GM23248 (cell line): ENCODE data around the gene DFFB. TPM values are rescaled to one million over a fixed set of nuclear protein-coding genes. Genes with fewer than 3 reads are reported as not detected.

ENCODE experiments used
- DNase-seq: peaks from one replicate; pipeline ENCODE4 v3.0.0-alpha.2; 2015
- H2AFZ ChIP-seq: fragments of 200-600 bp; sonication (generic); 2 replicates; pipeline ENCODE4 v1.6.1; 2016; ENCODE audit warnings: antibody characterized with exemption
- H3F3A ChIP-seq: fragments of 200-600 bp; sonication (generic); 2 replicates; pipeline ENCODE4 v1.6.1; 2016; ENCODE audit warnings: mild to moderate bottlenecking, antibody characterized with exemption, mixed run types; ENCODE audit not compliant: insufficient read depth
- H3K27ac ChIP-seq: fragments of 200-600 bp; sonication (generic); 2 replicates; pipeline ENCODE4 v1.5.1; 2016; ENCODE audit warnings: mild to moderate bottlenecking
- H3K27me3 ChIP-seq: fragments of 200-600 bp; sonication (generic); replicated peaks from 2 replicates; pipeline ENCODE4 v1.6.1; 2016; ENCODE audit warnings: mild to moderate bottlenecking; ENCODE audit not compliant: insufficient read depth
- H3K36me3 ChIP-seq: fragments of 200-600 bp; sonication (generic); 2 replicates; pipeline ENCODE4 v1.6.1; 2016; ENCODE audit warnings: low read depth, mild to moderate bottlenecking
- H3K4me1 ChIP-seq: fragments of 200-600 bp; sonication (generic); 2 replicates; pipeline ENCODE4 v1.6.1; 2016; ENCODE audit warnings: mild to moderate bottlenecking; ENCODE audit not compliant: insufficient read depth
- H3K4me2 ChIP-seq: fragments of 200-600 bp; sonication (generic); one replicate; pipeline ENCODE4 v1.6.1; 2016; ENCODE audit warnings: mild to moderate bottlenecking; ENCODE audit not compliant: unreplicated experiment
- H3K4me3 ChIP-seq: fragments of 200-600 bp; sonication (generic); 2 replicates; pipeline ENCODE4 v1.5.1; 2016; ENCODE audit warnings: mild to moderate bottlenecking
- H3K79me2 ChIP-seq: fragments of 200-600 bp; sonication (generic); 2 replicates; pipeline ENCODE4 v1.6.1; 2016; ENCODE audit warnings: mild to moderate bottlenecking; ENCODE audit not compliant: insufficient read depth
- H3K9ac ChIP-seq: fragments of 200-600 bp; sonication (generic); 2 replicates; pipeline ENCODE4 v1.6.1; 2016; ENCODE audit warnings: mild to moderate bottlenecking
- H3K9me2 ChIP-seq: fragments of 200-600 bp; sonication (generic); 2 replicates; pipeline ENCODE4 v1.6.1; 2016; ENCODE audit warnings: mixed run types, mild to moderate bottlenecking, moderate library complexity; ENCODE audit not compliant: insufficient read depth
- H3K9me3 ChIP-seq: fragments of 200-600 bp; sonication (generic); one replicate; pipeline ENCODE4 v1.6.1; 2017; ENCODE audit warnings: low read depth
- H4K20me1 ChIP-seq: fragments of 200-600 bp; sonication (generic); 2 replicates; pipeline ENCODE4 v1.6.0; 2016; ENCODE audit not compliant: insufficient read depth
- EZH2 ChIP-seq: fragments of 200-600 bp; sonication (generic); IDR thresholded peaks from 2 replicates; pipeline ENCODE4 v1.6.1; 2018; ENCODE audit warnings: antibody characterized with exemption, mild to moderate bottlenecking; ENCODE audit not compliant: insufficient read depth, poor library complexity, severe bottlenecking
- EZH2phosphoT487 ChIP-seq: fragments of 200-600 bp; sonication (generic); IDR thresholded peaks from 2 replicates; pipeline ENCODE4 v1.6.1; 2018; ENCODE audit warnings: antibody characterized with exemption, moderate library complexity, mild to moderate bottlenecking, low read depth; ENCODE audit not compliant: insufficient read depth
- WGBS, 2 experiments: methylation state at CpG; one replicate each; pipeline ENCODE4 v1.1.6; 2015 to 2017; ENCODE audit warnings: low lambda C conversion rate in 2 of 2, low coverage in 1 of 2; ENCODE audit errors: missing lambda C conversion rate in 2 of 2; 5-methylcytosine and 5-hydroxymethylcytosine counted together
- in situ Hi-C: fragments of 300-500 bp; cut with MboI; formaldehyde crosslinking; loops from 2 replicates; pipeline ENCODE4 v1.15.0; 2020
- polyA plus RNA-seq: library from polyadenylated mRNA; unstranded; fragments of >200 nt; fragmentation: Nextera tagmentation; extraction: Ambion mirVana; gene quantifications from 2 replicates; pipeline ENCODE4 v1.2.1, GENCODE V29; 2016
- total RNA-seq: library from RNA; depleted of rRNA; stranded (reverse); fragments of >200 nt; shearing (Covaris generic); gene quantifications from 2 replicates; pipeline ENCODE4 v1.2.3, GENCODE V29; 2014

Gene DFFB
- total and polyA plus RNA-seq, 2 experiments from 2014 or later = 3.2 to 18.3 TPM

- no peak for DNase-seq
- no peaks in the 10 kb centered on the region for H4K20me1 ChIP-seq
- H3K9me2 ChIP-seq = no peaks in the 10 kb centered on the region
- peaks cover 2% of the 10 kb centered on the region; the same call in 1 of the 2 replicates for H3F3A ChIP-seq
- TF ChIP-seq EZH2 = no peak
- no peak for TF ChIP-seq EZH2phosphoT487
- no peak overlapping the region for H2AFZ ChIP-seq
- H3K27ac ChIP-seq = no peak overlapping the region
- no peaks in the 10 kb centered on the region for H3K4me1 ChIP-seq
- H3K36me3 ChIP-seq = peaks cover 25% of the 10 kb centered on the region; the same call in 1 of the 2 replicates
- H3K27me3 ChIP-seq = no peaks in the 10 kb centered on the region
- peaks cover 12% of the 10 kb centered on the region; the same call in 1 of the 2 replicates for H3K79me2 ChIP-seq
- no peak overlapping the region for H3K9ac ChIP-seq
- WGBS, 2 experiments = 86 to 91% methylated on average over 8 of the region's 8 CpGs
- in situ Hi-C loops = no loop called here
- H3K4me2 ChIP-seq = no peak overlapping the region
- H3K4me3 ChIP-seq = no peak overlapping the region
- H3K9me3 ChIP-seq = no peaks in the 10 kb centered on the region
Observed at GRCh38 chr1:3886691-3887090, 29.4 kb downstream of the DFFB start.

GRCh38 chr1:3888301-3888700 is 31.0 kb downstream of the DFFB start:
- no peak overlapping the region for H3K4me3 ChIP-seq
- no peak overlapping the region for H2AFZ ChIP-seq
- no peaks in the 10 kb centered on the region for H3K9me3 ChIP-seq
- H3K27ac ChIP-seq = no peak overlapping the region
- H4K20me1 ChIP-seq = no peaks in the 10 kb centered on the region
- no peaks in the 10 kb centered on the region for H3K4me1 ChIP-seq
- WGBS, 2 experiments = 93 to 97% methylated on average over 15 of the region's 15 CpGs
- no peaks in the 10 kb centered on the region for H3K9me2 ChIP-seq
- in situ Hi-C loops = no loop called here
- peaks cover 2% of the 10 kb centered on the region; the same call in 1 of the 2 replicates for H3F3A ChIP-seq
- no peak for DNase-seq
- no peak overlapping the region for H3K4me2 ChIP-seq
- no peaks in the 10 kb centered on the region for H3K27me3 ChIP-seq
- peaks cover 25% of the 10 kb centered on the region; the same call in 1 of the 2 replicates for H3K36me3 ChIP-seq
- TF ChIP-seq EZH2 (no peak), EZH2phosphoT487 (no peak)
- H3K9ac ChIP-seq = no peak overlapping the region
- peaks cover 21% of the 10 kb centered on the region for H3K79me2 ChIP-seq

- DNase-seq = no peak
- in situ Hi-C loops = no loop called here
- no peaks in the 10 kb centered on the region for H3K9me2 ChIP-seq
- TF ChIP-seq EZH2phosphoT487 (no peak), EZH2 (no peak)
- peaks cover 25% of the 10 kb centered on the region; the same call in 1 of the 2 replicates for H3K36me3 ChIP-seq
- H2AFZ ChIP-seq = no peak overlapping the region
- no peak overlapping the region for H3K4me3 ChIP-seq
- H3K27me3 ChIP-seq = no peaks in the 10 kb centered on the region
- no peaks in the 10 kb centered on the region for H4K20me1 ChIP-seq
- no peak overlapping the region for H3K27ac ChIP-seq
- peaks cover 37% of the 10 kb centered on the region for H3K79me2 ChIP-seq
- no peak overlapping the region for H3K9ac ChIP-seq
- H3F3A ChIP-seq = peaks cover 2% of the 10 kb centered on the region; the same call in 1 of the 2 replicates
- no peak overlapping the region for H3K4me2 ChIP-seq
- no peaks in the 10 kb centered on the region for H3K9me3 ChIP-seq
- H3K4me1 ChIP-seq = no peaks in the 10 kb centered on the region
- WGBS, 2 experiments = 94 to 95% methylated on average over 14 of the region's 14 CpGs
Observed at GRCh38 chr1:3889936-3890335, 32.7 kb downstream of the DFFB start.

GRCh38 chr1:3890389-3891328 is 33.4 kb downstream of the DFFB start:
- no peak for DNase-seq
- H3K9ac ChIP-seq = no peak overlapping the region
- H3K9me3 ChIP-seq = no peaks in the 10 kb centered on the region
- H3K4me3 ChIP-seq = no peak overlapping the region
- TF ChIP-seq EZH2 = no peak
- no peak for TF ChIP-seq EZH2phosphoT487
- no peaks in the 10 kb centered on the region for H3K9me2 ChIP-seq
- H2AFZ ChIP-seq = no peak overlapping the region
- no peaks in the 10 kb centered on the region for H3K27me3 ChIP-seq
- 87 to 91% methylated on average over 25 to 26 of the region's 26 CpGs for WGBS, 2 experiments
- in situ Hi-C loops = no loop called here
- no peak overlapping the region for H3K4me2 ChIP-seq
- peaks cover 6% of the 10 kb centered on the region; the same call in 1 of the 2 replicates for H3K4me1 ChIP-seq
- no peak overlapping the region for H3K27ac ChIP-seq
- no peaks in the 10 kb centered on the region for H4K20me1 ChIP-seq
- H3F3A ChIP-seq = no peaks in the 10 kb centered on the region
- H3K36me3 ChIP-seq = peaks cover 25% of the 10 kb centered on the region; the same call in 1 of the 2 replicates
- H3K79me2 ChIP-seq = peaks cover 45% of the 10 kb centered on the region
